Inflammatory macrophage treated with lipopolysaccharide for 1 hour (primary cell): Measurements from ENCODE around the gene INTS3.

ENCODE experiments used
- DNase-seq, 2 donors: peaks; one replicate each; pipeline ENCODE4 v3.0.0-alpha.2; 2020 to 2022

INTS3 gene

GRCh38 chr1:153727463-153728304 is at the start of gene INTS3:
INTS3 (plus strand) TSS chr1:153728050; CDS start chr1:153728635, 585 bp downstream.
- DNase-seq, result peak; percentile 99 to 100

GRCh38 chr1:153678519-153679336 is 49.1 kb upstream of the INTS3 start, which contains the start of gene NPR1:
NPR1 (plus strand) TSS chr1:153678688; CDS start chr1:153679109, 421 bp downstream.
- DNase-seq, result no peak

- no peak for DNase-seq
Measured at GRCh38 chr1:153679337-153680119, 48.3 kb upstream of the INTS3 start.

- no peak for DNase-seq
Measured at GRCh38 chr1:153680120-153680403, 47.8 kb upstream of the INTS3 start.

GRCh38 chr1:153682730-153683129 is 45.1 kb upstream of the INTS3 start:
- no peak for DNase-seq

- DNase-seq, result peak; percentile 28 to 38
Measured at GRCh38 chr1:153683854-153684253, 44.0 kb upstream of the INTS3 start.

- no peak for DNase-seq
Measured at GRCh38 chr1:153684892-153685291, 43.0 kb upstream of the INTS3 start.

- DNase-seq, result no peak
Measured at GRCh38 chr1:153685544-153686340, 42.1 kb upstream of the INTS3 start.

GRCh38 chr1:153687346-153688125 is 40.3 kb upstream of the INTS3 start:
- DNase-seq, result peak in 1 of 2 donors; percentile 58

- DNase-seq, result peak in 1 of 2 donors; percentile 44
Measured at GRCh38 chr1:153688276-153688675, 39.6 kb upstream of the INTS3 start.

- DNase-seq, result no peak
Measured at GRCh38 chr1:153688736-153689328, 39.0 kb upstream of the INTS3 start.

GRCh38 chr1:153693466-153693865 is 34.4 kb upstream of the INTS3 start:
- no peak for DNase-seq

- DNase-seq, result no peak
Measured at GRCh38 chr1:153696741-153697140, 31.1 kb upstream of the INTS3 start.

GRCh38 chr1:153697191-153698019 is 30.4 kb upstream of the INTS3 start:
- DNase-seq, result no peak

- peak in 1 of 2 donors; percentile 20 for DNase-seq
Measured at GRCh38 chr1:153698020-153698922, 29.6 kb upstream of the INTS3 start.

- DNase-seq, result peak in 1 of 2 donors; percentile 21
Measured at GRCh38 chr1:153698923-153699714, 28.7 kb upstream of the INTS3 start.

GRCh38 chr1:153699768-153700167 is 28.1 kb upstream of the INTS3 start:
- DNase-seq, result no peak

GRCh38 chr1:153705484-153705883 is 22.4 kb upstream of the INTS3 start:
- no peak for DNase-seq
